Endothelial cell (in vitro differentiated cells): ENCODE results near the gene ARHGAP18. TPM values are rescaled to one million over a fixed set of nuclear protein-coding genes. Genes with fewer than 3 reads are reported as not detected.

Source experiments
- DNase-seq: peaks from one replicate; pipeline ENCODE4 v3.0.0; 2021; ENCODE audit warnings: low spot score
- H3K27ac Mint-ChIP-seq: one replicate; pipeline ENCODE4 v1.8.0; 2021; ENCODE audit warnings: mixed read lengths, inconsistent platforms; ENCODE audit not compliant: unreplicated experiment
- H3K27me3 Mint-ChIP-seq: one replicate; pipeline ENCODE4 v1.8.0; 2021; ENCODE audit warnings: mild to moderate bottlenecking, moderate library complexity, mixed read lengths, inconsistent platforms; ENCODE audit not compliant: unreplicated experiment
- H3K36me3 Mint-ChIP-seq: one replicate; pipeline ENCODE4 v1.8.0; 2021; ENCODE audit warnings: mild to moderate bottlenecking, low read depth, mixed read lengths, inconsistent platforms; ENCODE audit not compliant: unreplicated experiment
- H3K4me1 Mint-ChIP-seq: one replicate; pipeline ENCODE4 v1.8.0; 2021; ENCODE audit warnings: mild to moderate bottlenecking, mixed read lengths, inconsistent platforms; ENCODE audit not compliant: unreplicated experiment
- H3K4me3 Mint-ChIP-seq: one replicate; pipeline ENCODE4 v1.8.0; 2021; ENCODE audit warnings: mild to moderate bottlenecking, mixed read lengths, inconsistent platforms; ENCODE audit not compliant: unreplicated experiment
- H3K9me3 Mint-ChIP-seq: one replicate; pipeline ENCODE4 v1.8.0; 2021; ENCODE audit warnings: mixed read lengths, inconsistent platforms; ENCODE audit not compliant: unreplicated experiment
- CTCF ChIP-seq: fragments of 200-600 bp; sonication (generic); IDR thresholded peaks from one replicate; pipeline ENCODE4 v1.5.0; 2021; ENCODE audit warnings: antibody characterized with exemption; ENCODE audit not compliant: unreplicated experiment
- total RNA-seq: library from RNA; stranded (reverse); fragmentation: NEBNext Ultra II Directional; extraction: Animal tissue kit (Norgen Biotek cat#: 25700); gene quantifications from one replicate; pipeline ENCODE4 v1.2.1, GENCODE V29; 2021; ENCODE audit not compliant: unreplicated experiment

ARHGAP18 gene
- total RNA-seq, 1 donor from 2014 or later = 102 TPM

DNA sequence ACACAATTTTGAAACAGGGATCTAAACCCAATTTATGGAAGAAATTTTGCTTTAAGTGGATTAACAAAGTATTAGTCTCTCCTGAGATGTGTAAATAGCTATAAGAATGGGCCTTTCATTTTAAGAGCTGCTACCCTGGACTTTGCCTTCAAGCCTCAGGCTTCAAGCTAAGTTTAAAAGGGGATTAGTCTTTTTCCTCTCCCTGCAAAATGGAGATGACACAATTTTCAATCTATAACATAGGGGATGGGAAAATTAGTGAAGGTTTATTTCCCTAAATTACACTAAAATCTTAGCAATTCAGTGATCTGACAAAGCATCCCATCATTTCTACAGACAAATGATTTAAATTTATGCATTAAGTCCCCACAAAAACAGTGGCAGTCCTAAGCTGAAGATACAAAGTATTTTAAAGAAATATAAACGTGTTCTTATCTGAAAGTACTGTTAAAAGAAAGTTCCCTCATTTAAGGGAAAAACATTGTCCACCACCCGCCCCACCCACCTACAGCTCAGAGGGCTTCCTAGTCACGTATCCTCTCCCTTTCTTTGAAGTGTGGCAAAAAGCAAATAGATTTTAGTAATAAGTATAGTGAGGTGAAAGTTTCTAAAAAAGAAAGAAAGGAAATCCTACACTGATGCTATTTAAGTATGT lies 14.5 kb downstream of the ARHGAP18 start:
- Mint-ChIP-seq H3K9me3 (no peaks in the 10 kb centered on the region), H3K36me3 (peaks cover 18% of the 10 kb centered on the region), H3K4me1 (peaks cover 70% of the 10 kb centered on the region), H3K27me3 (no peaks in the 10 kb centered on the region), H3K27ac (peak overlapping the region; percentile 20), H3K4me3 (no peak overlapping the region)
- no peak for DNase-seq
- no peak for TF ChIP-seq CTCF

DNA sequence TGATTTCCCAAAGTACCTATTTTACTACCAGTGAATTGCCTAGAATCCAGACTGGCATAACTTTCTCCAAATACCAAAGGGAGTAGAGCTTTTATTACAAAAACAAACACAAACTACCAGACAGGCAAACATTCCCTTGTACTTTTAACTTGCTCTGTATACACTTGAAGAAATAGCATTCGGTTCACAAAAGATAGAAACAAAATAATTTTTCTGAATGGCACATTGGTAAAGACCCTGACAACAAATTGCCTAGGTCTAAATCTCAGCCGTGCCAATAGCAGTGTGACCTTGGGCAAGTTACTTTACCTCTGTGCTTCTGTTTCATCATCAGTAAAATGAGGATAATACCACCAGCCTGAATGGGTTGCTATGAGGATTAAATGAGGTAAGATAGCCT lies 15.9 kb downstream of the ARHGAP18 start:
- DNase-seq = no peak
- no peak for TF ChIP-seq CTCF
- Mint-ChIP-seq H3K36me3 (peaks cover 8% of the 10 kb centered on the region), H3K27me3 (peaks cover 2% of the 10 kb centered on the region), H3K4me3 (no peak overlapping the region), H3K4me1 (peaks cover 67% of the 10 kb centered on the region), H3K27ac (no peak overlapping the region), H3K9me3 (no peaks in the 10 kb centered on the region)

GRCh38 chr6:129692467-129692866 lies 17.5 kb downstream of the ARHGAP18 start:
- peaks cover 15% of the 10 kb centered on the region for H3K36me3 Mint-ChIP-seq
- H3K4me1 Mint-ChIP-seq = peaks cover 77% of the 10 kb centered on the region
- no peak for TF ChIP-seq CTCF
- H3K9me3 Mint-ChIP-seq = no peaks in the 10 kb centered on the region
- no peak for DNase-seq
- H3K27ac Mint-ChIP-seq = peak overlapping the region; percentile 88
- peaks cover 3% of the 10 kb centered on the region for H3K27me3 Mint-ChIP-seq
- peak overlapping the region; percentile 82 for H3K4me3 Mint-ChIP-seq

DNA sequence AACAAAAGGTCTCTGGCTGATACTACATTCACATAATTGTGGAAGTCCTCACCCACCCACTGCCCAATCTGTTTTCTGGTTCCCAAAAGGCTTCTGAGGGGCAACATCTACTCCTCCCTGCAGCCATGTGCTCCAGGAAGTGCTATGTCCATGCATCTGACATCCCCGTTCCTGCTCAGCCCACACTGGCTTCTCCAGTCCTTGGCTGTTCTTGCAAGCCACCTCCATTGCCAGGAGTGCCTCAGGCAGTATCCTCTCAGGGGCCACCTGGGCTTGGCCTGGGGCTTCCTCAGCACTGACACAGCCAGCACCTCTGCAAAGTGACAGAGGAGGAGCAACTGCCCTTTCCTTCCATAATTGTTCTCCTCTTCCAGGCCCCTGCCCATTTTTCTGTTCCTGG lies 18.3 kb downstream of the ARHGAP18 start:
- peak overlapping the region; percentile 82 for H3K4me3 Mint-ChIP-seq
- no peak for TF ChIP-seq CTCF
- H3K27me3 Mint-ChIP-seq = peaks cover 3% of the 10 kb centered on the region
- peaks cover 80% of the 10 kb centered on the region for H3K4me1 Mint-ChIP-seq
- H3K36me3 Mint-ChIP-seq = peaks cover 15% of the 10 kb centered on the region
- H3K27ac Mint-ChIP-seq = peak overlapping the region; percentile 88
- no peak for DNase-seq
- no peaks in the 10 kb centered on the region for H3K9me3 Mint-ChIP-seq

GRCh38 chr6:129691043-129691640 lies 18.8 kb downstream of the ARHGAP18 start:
- no peak for DNase-seq
- H3K4me3 Mint-ChIP-seq = no peak overlapping the region
- no peak for TF ChIP-seq CTCF
- peak overlapping the region; percentile 4 for H3K27ac Mint-ChIP-seq
- peaks cover 78% of the 10 kb centered on the region for H3K4me1 Mint-ChIP-seq
- H3K27me3 Mint-ChIP-seq = peaks cover 3% of the 10 kb centered on the region
- peaks cover 12% of the 10 kb centered on the region for H3K36me3 Mint-ChIP-seq
- H3K9me3 Mint-ChIP-seq = no peaks in the 10 kb centered on the region
